Endothelial cell of coronary artery (primary cell): ENCODE measurements around the gene PRAMEF13. TPM values are rescaled to one million over a fixed set of nuclear protein-coding genes. Genes with fewer than 3 reads are reported as not detected.

Source experiments
- total RNA-seq: library from RNA; depleted of rRNA; stranded (reverse); fragments of >200 nt; gene quantifications from 2 replicates; pipeline ENCODE4 v1.2.3, GENCODE V29; 2014

The PRAMEF13 gene, protein sequence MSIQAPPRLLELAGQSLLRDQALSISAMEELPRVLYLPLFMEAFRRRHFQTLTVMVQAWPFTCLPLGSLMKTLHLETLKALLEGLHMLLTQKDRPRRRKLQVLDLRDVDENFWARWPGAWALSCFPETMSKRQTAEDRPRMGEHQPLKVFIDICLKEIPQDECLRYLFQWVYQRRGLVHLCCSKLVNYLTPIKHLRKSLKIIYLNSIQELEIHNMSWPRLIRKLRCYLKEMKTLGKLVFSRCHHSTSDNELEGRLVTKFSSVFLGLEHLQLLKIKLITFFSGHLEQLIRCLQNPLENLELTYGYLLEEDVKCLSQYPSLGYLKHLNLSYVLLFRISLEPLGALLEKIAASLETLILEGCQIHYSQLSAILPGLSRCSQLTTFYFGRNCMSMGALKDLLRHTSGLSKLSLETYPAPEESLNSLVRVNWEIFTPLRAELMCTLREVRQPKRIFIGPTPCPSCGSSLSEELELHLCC
- not detected in 2 replicates for total RNA-seq

DNA sequence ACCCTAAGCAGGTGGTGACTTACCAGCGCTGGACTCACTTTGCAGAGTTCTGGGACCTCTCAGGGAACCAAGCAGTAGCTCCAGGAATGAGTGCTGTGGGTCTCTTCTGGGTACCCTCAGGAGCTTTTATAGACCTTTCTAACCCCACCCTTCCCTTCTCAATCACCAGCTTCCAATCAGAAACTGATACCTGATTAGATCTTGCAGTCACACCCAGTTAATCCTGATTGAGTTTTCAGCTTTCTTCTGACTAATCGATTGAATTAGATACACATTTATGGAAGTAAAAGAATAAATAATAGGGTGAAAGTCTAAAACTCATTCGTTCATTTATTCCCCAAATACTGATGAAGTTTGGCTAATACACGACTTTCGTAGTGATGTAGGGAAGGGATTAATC lies at the start of gene PRAMEF13:
Gene PRAMEF13, minus strand, starts transcription at position 101 of the 400 bp plus-strand sequence. CDS start 1,820 bp downstream, outside the sequence.

DNA sequence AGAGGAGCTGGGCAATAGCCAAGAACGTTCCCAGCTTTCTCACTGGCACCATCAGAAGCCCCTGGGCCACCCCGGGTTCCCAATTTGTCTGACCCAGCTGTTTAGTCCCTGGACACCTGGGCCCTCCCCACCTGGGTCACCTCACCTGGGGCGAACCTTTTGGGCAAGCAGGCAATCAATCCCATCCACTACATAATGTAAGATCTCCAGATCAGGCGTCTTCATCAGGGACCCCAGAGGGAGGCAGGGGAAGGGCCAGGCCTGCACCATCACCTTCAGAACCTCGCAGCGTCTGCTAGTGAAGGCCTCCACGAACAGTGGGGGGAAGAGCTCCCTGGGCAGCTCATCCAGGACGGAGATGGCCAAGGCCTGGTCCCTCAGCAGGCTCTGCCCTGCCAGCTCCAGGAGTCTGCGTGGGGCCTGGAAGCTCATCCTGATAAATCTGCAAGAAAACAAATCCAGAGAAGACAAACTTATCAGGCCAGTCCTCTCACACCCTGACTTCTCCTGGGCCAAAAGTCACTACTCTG lies 24.5 kb upstream of the PRAMEF13 start, which contains the start of gene PRAMEF18:
Gene PRAMEF18, minus strand, starts transcription at position 480 of the 530 bp plus-strand sequence. Its CDS starts 48 bp downstream, at position 432.

DNA sequence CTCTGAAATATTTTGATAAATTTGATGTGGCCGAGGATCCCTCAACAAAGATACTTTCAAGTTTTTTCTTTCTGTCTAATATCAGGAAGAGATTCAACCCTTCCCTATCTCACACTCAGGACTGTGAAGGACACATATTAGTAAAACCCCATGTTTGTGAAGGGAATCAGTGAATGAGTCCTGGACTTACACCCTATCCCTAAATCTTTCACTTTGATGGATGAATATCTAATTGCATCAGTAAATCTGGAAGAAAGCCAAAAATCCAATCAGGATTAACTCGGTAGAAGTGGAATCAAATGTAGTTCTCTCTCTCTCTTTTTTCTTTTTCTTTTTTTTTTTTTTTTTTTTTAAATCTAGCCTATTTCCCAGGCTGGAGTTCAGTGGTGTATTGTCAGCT lies 29.7 kb downstream of the PRAMEF13 start, which contains the start of gene PRAMEF9:
Gene PRAMEF9, plus strand, starts transcription at position 301 of the 400 bp plus-strand sequence. CDS start 3,433 bp downstream, outside the sequence.

DNA sequence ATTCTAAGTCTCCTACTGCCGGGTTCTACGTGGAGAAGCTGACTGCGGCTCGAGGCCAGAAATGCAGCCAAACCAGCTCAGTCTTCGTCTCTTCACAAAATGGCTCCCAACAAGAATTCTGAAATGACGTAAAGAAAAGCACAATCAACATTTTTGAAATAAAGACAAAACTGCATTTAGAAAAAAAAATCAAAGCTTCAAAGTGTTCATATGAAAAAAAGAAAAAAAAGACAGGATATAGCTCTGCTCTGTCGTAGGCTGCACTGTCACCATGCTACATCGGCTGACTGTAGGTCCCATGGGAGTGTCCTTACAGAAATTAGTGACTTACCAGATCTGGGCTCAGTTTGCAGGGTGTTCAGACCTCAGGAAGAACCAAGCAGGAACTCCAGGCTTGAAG lies 35.7 kb downstream of the PRAMEF13 start, which contains the start of gene HNRNPCL4:
Gene HNRNPCL4, minus strand, starts transcription at position 101 of the 400 bp plus-strand sequence. CDS start 164 bp downstream, outside the sequence.

DNA sequence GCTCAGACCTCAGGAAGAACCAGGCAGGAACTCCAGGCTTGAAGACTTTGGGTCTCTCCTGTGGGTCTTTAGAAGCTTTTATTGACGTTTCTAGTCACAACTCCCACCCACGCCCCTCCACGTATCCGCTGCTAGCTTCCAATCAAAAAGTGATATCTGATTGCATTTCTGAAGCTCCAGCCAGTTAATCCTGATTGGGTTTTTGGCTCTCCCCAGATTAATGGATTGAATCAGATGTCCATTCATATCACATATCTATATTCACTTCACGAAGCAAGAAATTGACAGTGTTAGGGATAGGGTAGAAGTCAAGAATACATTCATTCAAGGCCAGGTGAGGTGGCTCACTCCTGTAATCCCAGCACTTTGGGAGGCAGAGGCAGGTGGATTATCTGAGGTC lies 45.3 kb downstream of the PRAMEF13 start, which contains the start of gene PRAMEF26:
Gene PRAMEF26, minus strand, starts transcription at position 101 of the 400 bp plus-strand sequence. CDS start 2,914 bp downstream, outside the sequence.

Other genes with a start within 250 kb of the PRAMEF13 start
- not detected in 2 replicates for gene PRAMEF27, start 144.8 kb downstream of the PRAMEF13 start, total RNA-seq
- not detected in 2 replicates for gene HNRNPCL3, start 140.6 kb downstream of the PRAMEF13 start, total RNA-seq
- not detected in 2 replicates for gene PRAMEF25, start 130.6 kb downstream of the PRAMEF13 start, total RNA-seq
- gene HNRNPCL2, start 84.6 kb downstream of the PRAMEF13 start, total RNA-seq, result not detected in 2 replicates
- not detected in 2 replicates for gene PRAMEF26, start 45.4 kb downstream of the PRAMEF13 start, total RNA-seq
- not detected in 2 replicates for gene HNRNPCL4, start 35.8 kb downstream of the PRAMEF13 start, total RNA-seq
- not detected in 2 replicates for gene PRAMEF9, start 29.6 kb downstream of the PRAMEF13 start, total RNA-seq
- gene PRAMEF18, start 24.7 kb upstream of the PRAMEF13 start, total RNA-seq, result not detected in 2 replicates
- not detected in 2 replicates for gene PRAMEF5, start 52.8 kb upstream of the PRAMEF13 start, total RNA-seq
- not detected in 2 replicates for gene PRAMEF8, start 83.7 kb upstream of the PRAMEF13 start, total RNA-seq
- gene PRAMEF33, start 102.1 kb upstream of the PRAMEF13 start, total RNA-seq, result not detected in 2 replicates
- gene PRAMEF15, start 114.2 kb upstream of the PRAMEF13 start, total RNA-seq, result not detected in 2 replicates
- gene PRAMEF14, start 145.7 kb upstream of the PRAMEF13 start, total RNA-seq, result not detected in 2 replicates
- not detected in 2 replicates for gene PRAMEF19, start 170.5 kb upstream of the PRAMEF13 start, total RNA-seq
- gene PRAMEF17, start 188.2 kb upstream of the PRAMEF13 start, total RNA-seq, result not detected in 2 replicates
- gene PRAMEF20, start 209.0 kb upstream of the PRAMEF13 start, total RNA-seq, result not detected in 2 replicates